Frontal cortex (tissue), 4 donors: Measurements from ENCODE around the gene ACTN1. TPM values are rescaled to one million over a fixed set of nuclear protein-coding genes. Genes with fewer than 3 reads are reported as not detected.

Source experiments
- DNase-seq, 2 donors: peaks; one replicate each; pipeline ENCODE4 v3.0.0; 2012; ENCODE audit warnings: low spot score in 2 of 2
- FAIRE-seq: peaks from 2 replicates; lab custom pipeline; 2012; peaks lifted over from hg19 to GRCh38; lab: Jason Lieb, UNC
- total RNA-seq: library from RNA; depleted of rRNA; stranded (reverse); fragments of >200 nt; gene quantifications from one replicate; pipeline ENCODE4 v1.2.3, GENCODE V29; 2014
- donor health status: control.
- donor health status: control.
- donor health status: control.

ACTN1 gene
- total RNA-seq, 1 donor from 2014 or later = 15.1 TPM

- FAIRE-seq (no peak), DNase-seq (no peak)
Observed at GRCh38 chr14:68955164-68955850, 23.8 kb downstream of the ACTN1 start.

- DNase-seq (no peak), FAIRE-seq (no peak)
Observed at GRCh38 chr14:68953196-68953555, 25.9 kb downstream of the ACTN1 start.

DNA sequence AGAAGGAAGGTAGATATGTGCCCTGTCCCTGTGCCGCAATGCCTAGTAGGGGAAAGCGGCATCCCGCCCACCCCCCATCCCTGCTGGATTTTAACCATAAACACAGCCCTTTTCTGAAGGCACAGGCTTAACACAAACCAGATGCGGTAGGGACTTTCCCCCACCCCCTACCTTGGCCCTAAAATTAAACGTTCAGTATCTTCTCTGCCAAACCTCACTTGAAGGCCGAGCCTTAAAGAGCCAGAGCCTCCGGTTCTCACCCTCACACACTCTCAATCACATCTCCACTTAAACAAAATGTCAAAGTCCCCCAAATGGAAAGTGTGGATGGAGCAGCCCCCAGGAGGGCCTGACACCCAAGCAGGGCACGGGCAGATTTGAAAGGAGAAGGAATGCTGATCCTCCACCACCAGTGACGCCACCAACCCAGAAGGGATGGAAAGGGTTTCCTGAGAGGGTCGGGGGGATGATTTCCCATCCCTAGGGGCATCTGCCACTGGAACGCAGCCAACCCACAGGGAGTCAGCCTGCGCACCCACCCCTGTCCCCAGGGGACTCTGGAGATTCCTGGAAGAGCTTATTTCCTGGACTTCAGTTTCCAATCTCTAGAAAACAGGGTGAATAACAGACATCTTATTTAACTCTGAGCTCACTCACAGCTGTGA is 26.4 kb downstream of the ACTN1 start:
- no peak for FAIRE-seq
- DNase-seq = no peak

DNA sequence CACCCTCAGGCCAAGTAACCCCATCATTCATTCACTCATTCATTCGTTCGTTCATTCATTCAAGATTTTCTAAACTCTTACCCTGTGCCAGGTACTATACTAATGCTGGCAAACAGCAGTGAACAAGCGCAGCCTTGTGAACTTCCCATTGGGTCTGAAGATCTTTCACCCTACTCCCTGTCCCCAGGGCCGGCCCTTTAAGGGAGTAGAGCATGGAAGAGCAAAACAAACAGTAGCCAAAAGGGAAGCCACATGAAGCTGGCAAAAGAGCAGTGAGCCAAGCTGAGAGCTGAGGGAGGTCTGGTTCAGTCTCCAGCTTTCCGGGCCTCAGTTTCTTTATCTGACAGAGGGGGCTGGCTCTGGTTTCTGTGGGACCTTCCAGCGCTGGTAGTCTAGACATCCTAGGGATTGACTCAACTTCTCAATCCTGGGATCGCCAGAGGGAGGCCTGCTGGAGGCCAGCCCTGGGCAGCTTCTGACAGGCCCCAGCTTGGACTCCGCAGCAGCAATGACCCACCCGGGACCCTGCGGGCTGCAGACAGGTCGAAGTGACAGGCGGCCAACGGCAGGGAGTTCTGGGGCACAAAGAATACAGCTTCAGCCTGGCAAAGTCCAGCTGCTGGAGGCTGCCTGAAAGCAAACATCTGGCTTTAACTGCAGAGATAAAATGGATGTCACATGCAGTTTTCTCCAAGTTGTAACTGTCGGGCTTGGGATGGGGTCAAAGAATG is 27.1 kb downstream of the ACTN1 start:
- FAIRE-seq (no peak), DNase-seq (no peak)

GRCh38 chr14:68951035-68951797 is 27.9 kb downstream of the ACTN1 start:
- DNase-seq (no peak), FAIRE-seq (no peak)

DNA sequence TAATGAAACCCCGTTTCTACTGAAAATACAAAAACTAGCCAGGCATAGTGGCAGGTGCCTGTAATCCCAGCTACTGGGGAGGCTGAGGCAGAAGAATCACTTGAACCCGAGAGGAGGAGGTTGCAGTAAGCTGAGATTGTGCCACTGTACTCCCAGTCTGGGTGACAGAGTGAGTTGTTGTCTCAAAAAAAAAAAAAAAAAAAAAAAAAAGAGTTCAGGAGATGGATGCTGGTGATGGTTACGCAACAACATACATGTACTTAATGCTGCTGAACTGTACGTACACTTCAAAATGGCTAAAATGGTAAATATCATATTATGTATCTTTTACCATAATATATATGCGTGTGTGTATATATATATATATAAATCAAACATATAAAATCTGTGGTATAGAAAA is 29.0 kb downstream of the ACTN1 start:
- FAIRE-seq (no peak), DNase-seq (no peak)

DNA sequence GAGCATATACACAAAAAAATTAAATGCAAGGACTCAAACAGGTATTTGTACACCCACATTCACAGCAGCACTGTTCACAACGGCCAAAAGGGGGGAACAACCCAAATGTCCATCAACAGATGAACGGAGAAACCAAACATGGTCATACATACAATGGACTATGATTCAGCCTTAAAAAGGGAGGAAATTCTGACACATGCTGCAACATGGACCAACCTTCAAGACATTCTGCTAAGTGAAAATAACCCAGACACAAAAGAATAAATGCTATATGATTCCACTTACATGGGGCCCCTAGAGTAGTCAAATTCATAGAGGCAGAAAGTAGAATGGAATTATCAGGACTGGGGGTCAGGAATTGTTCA is 29.5 kb downstream of the ACTN1 start:
- DNase-seq (no peak), FAIRE-seq (no peak)

DNA sequence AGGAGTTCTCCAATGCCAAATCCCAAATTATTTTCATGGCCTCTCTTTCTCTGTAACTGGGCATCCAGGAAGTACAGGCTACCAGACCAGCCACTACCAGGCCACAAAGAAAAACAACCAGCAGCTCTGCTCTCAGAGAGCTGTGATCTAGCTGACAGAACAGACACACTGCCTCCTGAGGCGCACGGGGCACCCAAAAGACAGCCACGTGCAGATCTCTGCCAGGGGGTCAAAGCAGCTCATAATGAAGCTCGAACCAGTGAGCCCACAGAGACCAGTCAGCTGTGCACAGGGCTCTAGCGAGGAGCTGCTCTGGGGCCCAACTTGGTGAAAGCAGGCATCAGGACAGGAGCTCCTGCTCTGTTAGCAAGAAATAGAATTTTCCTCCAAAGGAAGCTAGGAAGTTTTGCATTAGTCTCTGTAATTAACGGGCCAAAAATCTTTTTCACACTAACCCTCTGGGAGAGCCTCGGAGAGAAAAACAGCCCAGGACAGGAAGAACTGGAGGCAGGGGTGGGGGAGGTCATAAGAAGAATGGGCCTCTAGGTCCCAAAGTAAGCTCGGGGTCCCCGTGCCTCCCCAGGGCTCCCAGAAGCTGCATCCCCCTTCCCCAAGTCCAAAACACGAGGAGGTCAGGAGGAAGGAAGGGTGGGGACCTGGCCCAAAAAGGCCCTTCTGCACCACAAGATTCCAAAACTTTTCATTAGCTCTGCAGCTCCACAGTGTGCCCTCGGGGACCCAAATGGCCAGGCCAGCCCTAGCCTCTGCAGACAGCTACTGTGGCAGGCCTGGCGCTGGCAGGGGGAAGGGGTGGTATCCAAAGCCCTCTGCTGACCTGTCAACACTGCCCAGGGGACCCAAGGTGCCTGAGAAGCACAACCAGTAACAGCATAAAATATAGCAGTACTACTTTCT is 30.2 kb downstream of the ACTN1 start:
- FAIRE-seq (no peak), DNase-seq (no peak)

DNA sequence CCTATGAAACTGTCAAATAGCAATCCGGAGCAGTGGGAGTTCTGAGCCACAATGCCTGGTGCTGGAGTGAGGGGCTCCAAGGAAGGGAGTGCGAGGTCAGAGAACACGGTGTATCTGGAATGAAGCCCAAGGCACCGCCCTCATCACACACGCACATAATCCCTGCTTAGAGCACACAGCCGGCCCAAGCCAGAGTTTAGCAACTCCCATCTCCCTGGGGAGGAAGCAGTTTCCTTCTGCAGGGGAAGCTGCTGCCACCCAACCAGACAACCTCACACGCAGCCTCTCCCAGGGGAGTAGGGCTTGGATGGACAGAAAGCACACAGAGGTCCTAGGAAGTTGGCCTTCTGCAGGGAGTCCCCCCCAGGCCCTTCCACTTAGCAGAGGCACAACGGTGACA is 31.3 kb downstream of the ACTN1 start:
- DNase-seq (no peak), FAIRE-seq (no peak)

DNA sequence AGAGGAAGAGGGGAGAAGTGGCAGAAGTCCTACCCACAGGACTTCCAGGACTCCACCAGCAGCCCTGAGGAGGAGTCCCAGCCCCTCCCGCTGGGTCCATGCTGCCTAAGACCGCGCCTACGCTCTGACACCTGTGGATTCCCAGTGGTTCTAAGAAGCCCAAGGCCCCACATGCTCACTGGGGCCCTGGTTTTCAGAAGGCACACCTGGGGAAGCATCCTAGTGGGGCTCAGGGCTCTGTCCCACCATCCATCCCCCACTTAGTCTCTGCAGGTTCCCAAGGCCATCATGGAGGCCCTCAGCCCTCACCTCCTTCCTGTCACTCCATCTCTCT is 32.6 kb downstream of the ACTN1 start:
- DNase-seq (no peak), FAIRE-seq (no peak)

DNA sequence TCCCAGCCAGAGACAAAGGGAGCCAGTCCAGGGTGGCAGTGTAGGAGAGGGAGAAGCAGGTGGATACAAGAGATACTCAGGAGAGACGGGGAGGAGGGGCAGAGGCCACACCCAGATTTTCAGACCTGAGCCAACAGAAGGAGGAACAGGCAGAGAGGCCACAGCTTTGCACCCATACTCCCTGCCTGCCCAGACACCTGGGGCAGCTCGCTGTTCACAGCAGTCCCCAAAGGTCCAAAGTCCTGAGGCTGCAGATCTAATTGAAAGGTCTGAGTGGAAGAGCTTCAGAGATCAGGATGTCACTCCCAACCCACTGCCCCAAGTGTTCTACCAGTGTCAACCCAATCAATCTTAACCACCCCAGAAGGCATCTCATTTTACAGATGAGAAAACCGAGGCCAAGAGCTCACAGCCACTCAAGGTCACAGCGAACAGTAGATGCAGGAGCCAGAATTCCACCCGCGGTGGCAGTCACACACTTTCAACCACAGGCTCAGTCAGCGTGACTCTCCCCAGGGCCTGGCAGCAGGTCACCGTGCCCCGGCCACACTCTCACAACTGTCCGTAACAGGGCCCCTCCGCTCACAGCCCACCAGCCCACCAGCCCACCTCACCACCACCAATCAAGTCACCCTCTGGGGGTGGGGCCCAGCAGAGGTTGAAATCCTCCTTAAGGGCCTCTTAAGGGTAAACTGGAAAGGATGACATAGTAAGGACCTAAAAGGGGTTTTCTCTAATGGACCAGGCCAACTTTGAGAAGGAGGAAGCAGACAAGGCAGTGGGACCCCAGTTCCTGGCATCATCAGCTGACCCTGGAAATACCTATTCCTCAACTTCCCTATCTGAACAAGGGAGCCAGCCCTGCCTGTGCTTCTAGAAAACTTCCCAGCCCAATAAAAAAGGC is 33.3 kb downstream of the ACTN1 start:
- FAIRE-seq (no peak), DNase-seq (no peak)

GRCh38 chr14:68945190-68945584 is 33.9 kb downstream of the ACTN1 start:
- FAIRE-seq (no peak), DNase-seq (no peak)

- no peak for FAIRE-seq
- DNase-seq = no peak
Observed at GRCh38 chr14:68944162-68944561, 34.9 kb downstream of the ACTN1 start.

DNA sequence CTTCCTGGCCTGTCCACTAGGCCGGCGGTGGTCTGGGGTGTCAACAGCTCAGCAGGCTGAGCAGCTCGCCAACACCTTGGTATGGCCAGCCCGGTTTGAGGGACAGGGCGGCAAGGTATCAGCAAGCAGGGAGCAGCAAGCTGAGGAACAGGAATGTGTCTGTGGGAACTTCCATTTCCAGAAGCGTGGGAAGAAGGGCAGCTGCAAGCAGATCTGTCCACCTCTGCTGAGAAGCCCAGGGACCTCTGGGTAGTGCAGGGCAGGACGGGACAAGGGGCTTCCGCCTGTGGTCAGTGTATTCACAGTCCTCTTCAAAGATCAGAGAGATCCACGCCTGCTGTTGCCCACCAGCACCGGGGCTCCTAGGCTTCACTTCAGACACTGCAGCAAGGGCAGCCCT is 36.0 kb downstream of the ACTN1 start:
- FAIRE-seq = no peak

DNA sequence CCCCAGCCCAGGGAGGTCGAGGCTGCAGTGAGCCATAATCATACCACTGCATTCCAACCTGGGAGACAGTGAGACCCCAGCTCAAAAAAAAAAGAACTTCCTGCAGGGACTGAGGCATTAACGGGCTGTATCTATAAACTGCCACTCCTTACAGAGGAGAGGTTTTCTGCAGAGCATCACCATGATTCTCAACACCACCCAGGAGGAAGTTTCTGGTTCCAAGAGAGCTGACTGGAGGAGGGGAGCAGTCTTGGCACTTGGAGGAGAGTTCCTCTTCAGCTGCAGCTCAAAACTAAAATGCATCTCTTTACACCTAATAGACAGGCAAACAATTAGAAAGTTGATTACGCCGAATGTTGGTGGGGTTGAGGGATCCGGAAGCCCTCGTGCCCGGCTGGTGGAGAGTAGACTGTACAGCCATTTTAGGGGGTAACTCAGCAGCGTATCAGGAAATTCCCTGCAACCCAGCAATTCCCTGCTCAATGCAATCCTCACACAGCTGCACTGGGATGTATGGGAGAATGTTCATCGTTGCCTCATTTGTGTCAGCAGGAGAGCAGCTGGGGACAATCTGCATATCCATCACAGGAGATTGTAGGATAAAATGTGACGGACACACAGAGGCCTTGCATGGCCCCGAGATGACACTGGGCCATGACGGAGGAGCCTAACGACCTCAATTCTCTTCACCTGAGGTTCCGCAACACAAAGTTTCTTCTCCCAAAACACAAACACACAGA is 36.6 kb downstream of the ACTN1 start:
- DNase-seq (no peak), FAIRE-seq (no peak)

More for the DNA sequence above, 36.0 kb downstream of the ACTN1 start:
- no peak for DNase-seq

GRCh38 chr14:68941820-68942219 is 37.3 kb downstream of the ACTN1 start:
- no peak for DNase-seq
- FAIRE-seq = no peak

GRCh38 chr14:68940614-68941185 is 38.4 kb downstream of the ACTN1 start:
- FAIRE-seq (no peak), DNase-seq (no peak)
